GM12878 (cell line): ENCODE results near the gene TOP1. TPM values are rescaled to one million over a fixed set of nuclear protein-coding genes. Genes with fewer than 3 reads are reported as not detected.

ENCODE experiments used
- ATAC-seq: fragments of 200-7000 bp; cut with Tn5 transposase; 3 replicates; pipeline ENCODE4 v1.9.1; 2020; ENCODE audit warnings: mild to moderate bottlenecking, moderate library complexity
- BruUV-seq: library from RNA; stranded (reverse); fragments of 400-500 nt; replicated peaks from 2 replicates; lab custom pipeline; 2021; lab: Mats Ljungman, UMichigan
- CTCF ChIA-PET: fragments of 300-600 bp; sonication (Branson Sonifier 250); formaldehyde crosslinking; extraction: SDS; loops from one replicate; lab custom pipeline; 2021; ENCODE audit warnings: inconsistent platforms; lab: Yijun Ruan, JAX
- POLR2A ChIA-PET: fragments of 350-600 bp; formaldehyde crosslinking; extraction: SDS; loops from one replicate; lab custom pipeline; 2021; ENCODE audit warnings: inconsistent platforms; lab: Charles Lee
- RAD21 ChIA-PET: fragments of 300-600 bp; sonication (Branson Sonifier 250); formaldehyde crosslinking; loops from one replicate; lab custom pipeline; 2023; ENCODE audit warnings: antibody characterized with exemption; ENCODE audit not compliant: unreplicated experiment; lab: Charles Lee
- SMC1A ChIA-PET: fragments of 300-600 bp; sonication (Branson Sonifier 250); formaldehyde crosslinking; loops from one replicate; lab custom pipeline; 2023; ENCODE audit not compliant: unreplicated experiment, uncharacterized antibody; lab: Charles Lee
- DNase-seq: peaks from one replicate; pipeline ENCODE4 v3.0.0-alpha.2; 2011; ENCODE audit warnings: low read depth, low spot score
- FAIRE-seq: peaks from 3 replicates; lab custom pipeline; 2011; peaks lifted over from hg19 to GRCh38; lab: Jason Lieb, UNC
- H2AFZ ChIP-seq: 2 replicates; pipeline ENCODE4 v1.6.0; 2011; ENCODE audit warnings: low read depth, low read length, control low read depth; ENCODE audit not compliant: control insufficient read depth
- H3K27ac ChIP-seq: 2 replicates; pipeline ENCODE4 v1.5.1; 2011; ENCODE audit warnings: control low read depth; ENCODE audit not compliant: control insufficient read depth, insufficient read depth
- H3K27me3 ChIP-seq, 2 experiments: replicated peaks in 1 of 2; 2 replicates each; pipeline versions ENCODE4 v1.6.0 to v1.6.1; 2011; ENCODE audit warnings: low read length in 1 of 2; ENCODE audit not compliant: control insufficient read depth in 2 of 2, insufficient read depth in 2 of 2
- H3K36me3 ChIP-seq, 2 experiments: 2 replicates each; pipeline ENCODE4 v1.5.1; 2011; ENCODE audit warnings: low read length in 1 of 2; ENCODE audit not compliant: control insufficient read depth in 2 of 2, insufficient read depth in 2 of 2
- H3K4me1 ChIP-seq: 2 replicates; pipeline ENCODE4 v1.6.1; 2011; ENCODE audit warnings: mild to moderate bottlenecking, low read length, moderate library complexity, mixed read lengths; ENCODE audit not compliant: control insufficient read depth, insufficient read depth
- H3K4me2 ChIP-seq: 2 replicates; pipeline ENCODE4 v1.6.0; 2011; ENCODE audit warnings: control low read depth; ENCODE audit not compliant: control insufficient read depth, insufficient read depth
- H3K4me3 ChIP-seq: fragments of 200-600 bp; sonication (generic); 2 replicates; pipeline ENCODE4 v1.5.1; 2016
- H3K79me2 ChIP-seq: 2 replicates; pipeline ENCODE4 v1.6.0; 2011; ENCODE audit warnings: low read length; ENCODE audit not compliant: control insufficient read depth, insufficient read depth
- H3K9ac ChIP-seq: 2 replicates; pipeline ENCODE4 v1.8.0; 2011; ENCODE audit warnings: low read length, control low read depth, mixed read lengths; ENCODE audit not compliant: control insufficient read depth, insufficient read depth
- H3K9me3 ChIP-seq: replicated peaks from 3 replicates; pipeline ENCODE4 v1.5.1; 2011; ENCODE audit warnings: mild to moderate bottlenecking, low read length; ENCODE audit not compliant: control insufficient read depth, insufficient read depth
- H4K20me1 ChIP-seq: 2 replicates; pipeline ENCODE4 v1.6.0; 2011; ENCODE audit not compliant: control insufficient read depth, insufficient read depth
- BRCA1 ChIP-seq: IDR thresholded peaks from 2 replicates; pipeline ENCODE4 v1.6.1; 2011; ENCODE audit warnings: low read depth, low read length, improper control_type of control experiment
- CBX5 ChIP-seq: sonication (generic); IDR thresholded peaks from 2 replicates; pipeline ENCODE4 v1.6.1; 2016; ENCODE audit warnings: low read depth, moderate library complexity, mild to moderate bottlenecking, inconsistent platforms
- CHD4 ChIP-seq: fragments of 200-600 bp; sonication (generic); IDR thresholded peaks from 2 replicates; pipeline ENCODE4 v1.6.1; 2016; ENCODE audit warnings: mild to moderate bottlenecking
- MTA2 ChIP-seq: fragments of 450-650 bp; IDR thresholded peaks from 2 replicates; pipeline ENCODE4 v1.6.1; 2016; ENCODE audit warnings: low read depth, mild to moderate bottlenecking, moderate library complexity
- MYC ChIP-seq: IDR thresholded peaks from 2 replicates; pipeline ENCODE4 v1.6.1; 2011; ENCODE audit warnings: mild to moderate bottlenecking, low read length, moderate library complexity, inconsistent platforms; ENCODE audit not compliant: insufficient read depth, insufficient replicate concordance, insufficient read length, severe bottlenecking
- NFYA ChIP-seq: IDR thresholded peaks from 2 replicates; pipeline ENCODE4 v1.6.1; 2011; ENCODE audit warnings: low read depth, mild to moderate bottlenecking, low read length, improper control_type of control experiment, borderline replicate concordance
- NR2F1 ChIP-seq: fragments of 450-650 bp; conservative IDR thresholded peaks from 2 replicates; pipeline ENCODE4 v1.6.1; 2017; ENCODE audit warnings: mild to moderate bottlenecking
- PAX8 ChIP-seq: fragments of 450-650 bp; IDR thresholded peaks from 2 replicates; pipeline ENCODE4 v1.6.1; 2017; ENCODE audit warnings: mild to moderate bottlenecking, moderate library complexity
- RB1 ChIP-seq: fragments of 450-650 bp; formaldehyde crosslinking; IDR thresholded peaks from 2 replicates; pipeline ENCODE4 v1.6.1; 2017; ENCODE audit warnings: mild to moderate bottlenecking, borderline replicate concordance
- SMARCA5 ChIP-seq: fragments of 450-650 bp; IDR thresholded peaks from 2 replicates; pipeline ENCODE4 v1.6.1; 2017; ENCODE audit warnings: mild to moderate bottlenecking
- STAT3 ChIP-seq: IDR thresholded peaks from 2 replicates; pipeline ENCODE4 v1.6.1; 2011; ENCODE audit warnings: low read depth, low read length, improper control_type of control experiment
- TARDBP ChIP-seq: IDR thresholded peaks from 2 replicates; pipeline ENCODE4 v1.6.1; 2016; ENCODE audit warnings: borderline replicate concordance
- ZBED1 ChIP-seq: IDR thresholded peaks from 2 replicates; pipeline ENCODE4 v1.6.1; 2016; ENCODE audit warnings: borderline replicate concordance
- WGBS: methylation state at CpG from one replicate; pipeline ENCODE4 v1.1.6; 2016; ENCODE audit warnings: low lambda C conversion rate; ENCODE audit not compliant: insufficient replicate concordance, insufficient coverage; ENCODE audit errors: missing lambda C conversion rate; 5-methylcytosine and 5-hydroxymethylcytosine counted together
- in situ Hi-C: fragments of 300-500 bp; cut with MboI; formaldehyde crosslinking; loops from 9 replicates; pipeline ENCODE4 v1.14.3; 2018; ENCODE audit warnings: mixed read lengths
- intact Hi-C: fragments of 100-400 bp; cut with micrococcal nuclease; formaldehyde crosslinking; loops from one replicate; pipeline ENCODE4 v1.14.2; 2022; ENCODE audit not compliant: unreplicated experiment
- polyA plus RNA-seq, 11 experiments: library from polyadenylated mRNA; depleted of rRNA in 4 of 11; unstranded in 6 of 11; stranded (reverse) in 5 of 11; fragments of >200 nt; fragmentation: Nextera tagmentation in 4 of 11; fragmentation: Illumina TruSeq in 1 of 11; extraction: Ambion mirVana in 4 of 11; extraction: Trizol in 1 of 11; gene quantifications; 1 replicate in 1 of 11; 2 replicates in 10 of 11; pipeline versions ENCODE4 v1.2.1 to v1.2.3, GENCODE V29; 2011 to 2016; ENCODE audit warnings: inconsistent platforms in 2 of 11, missing spikeins in 2 of 11, low read depth in 1 of 11
- total RNA-seq, 4 experiments: library from RNA; depleted of rRNA in 3 of 4; stranded (reverse); fragments of >200 nt in 3 of 4; fragmentation: Illumina TruSeq in 1 of 4; extraction: Trizol in 1 of 4; gene quantifications; 2 replicates each; pipeline versions ENCODE4 v1.2.1 to v1.2.3, GENCODE V29; 2013 to 2021
- TF ChIP-seq, protein P1 (sequence below): fragments of 450-650 bp; IDR thresholded peaks from 2 replicates; pipeline ENCODE4 v1.6.1; 2014; ENCODE audit warnings: mild to moderate bottlenecking
- TF ChIP-seq, protein P2 (sequence below): IDR thresholded peaks from 2 replicates; pipeline ENCODE4 v1.6.1; 2012; ENCODE audit warnings: low read depth, low read length, improper control_type of control experiment
- TF ChIP-seq, protein P3 (sequence below), 3 experiments: IDR thresholded peaks in 2 of 3; conservative IDR thresholded peaks in 1 of 3; 2 replicates each; pipeline ENCODE4 v1.5.1; 2011; ENCODE audit warnings: low read depth in 3 of 3, low read length in 3 of 3, mild to moderate bottlenecking in 3 of 3, control low read depth in 2 of 3, moderate library complexity in 2 of 3, inconsistent platforms in 1 of 3, mixed read lengths in 1 of 3; ENCODE audit not compliant: control insufficient read depth in 2 of 3, insufficient read depth in 1 of 3; ENCODE audit errors: extremely low read depth in 1 of 3
- TF ChIP-seq, protein P4 (sequence below): IDR thresholded peaks from 2 replicates; pipeline ENCODE4 v1.6.1; 2011; ENCODE audit warnings: borderline replicate concordance, low read depth, mild to moderate bottlenecking, moderate library complexity, mixed read lengths, low read length; ENCODE audit not compliant: insufficient read depth; ENCODE audit errors: extremely low read length

TOP1 gene
- total and polyA plus RNA-seq, 10 of the 15 experiments (the other 5 are each of a cell fraction or from before 2014, with no cell fraction given), result 21.5 to 128 (median 47.3) TPM

DNA sequence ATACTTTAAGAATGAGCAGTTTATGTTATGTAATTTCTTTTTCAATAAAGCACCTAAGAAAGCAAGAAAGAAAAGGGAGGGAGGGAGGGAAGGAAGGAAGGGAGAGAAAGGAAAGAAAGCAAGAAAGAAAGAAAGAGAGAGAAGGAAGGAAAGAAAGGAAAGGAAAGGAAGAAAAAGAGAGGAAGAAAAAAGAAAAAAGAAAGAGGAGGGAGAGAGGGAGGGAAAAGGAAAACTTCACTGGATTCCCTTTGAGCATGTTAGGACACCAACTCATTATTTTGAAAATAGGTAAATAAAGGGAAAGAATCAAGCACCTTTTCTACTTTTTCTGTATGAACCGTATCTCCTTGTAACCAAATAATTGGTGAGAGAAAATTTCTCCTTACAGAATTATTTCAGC is 32.3 kb upstream of the TOP1 start:
- 100% methylated on average over 1 of the region's 1 CpG for WGBS
- H3K4me1 ChIP-seq, result peaks cover 11% of the 10 kb centered on the region

More for the DNA sequence above, 32.3 kb upstream of the TOP1 start:
- no peak for ATAC-seq
- Histone ChIP-seq H3K36me3 (no peaks in the 10 kb centered on the region), H3K79me2 (no peaks in the 10 kb centered on the region; the same call in 1 of the 2 replicates), H3K27me3 (no peaks in the 10 kb centered on the region)
- SMC1A ChIA-PET, result interaction anchor here (1.2 to 18.6 kb wide), 4 partner anchors 13 to 70 kb away, joined by 3 to 456 read pairs (median 282); no protein-coding TSS in a partner anchor
- BruUV-seq, result no TSS peak
- intact Hi-C loops, result no loop called here
- TF ChIP-seq BRCA1 (no peak), TARDBP (no peak), PAX8 (no peak), ZBED1 (no peak), NR2F1 (no peak), RB1 (no peak), CBX5 (no peak), NFYA (no peak), SMARCA5 (no peak), STAT3 (no peak), MYC (no peak), MTA2 (no peak), CHD4 (no peak)
- TF ChIP-seq, protein P1, sequence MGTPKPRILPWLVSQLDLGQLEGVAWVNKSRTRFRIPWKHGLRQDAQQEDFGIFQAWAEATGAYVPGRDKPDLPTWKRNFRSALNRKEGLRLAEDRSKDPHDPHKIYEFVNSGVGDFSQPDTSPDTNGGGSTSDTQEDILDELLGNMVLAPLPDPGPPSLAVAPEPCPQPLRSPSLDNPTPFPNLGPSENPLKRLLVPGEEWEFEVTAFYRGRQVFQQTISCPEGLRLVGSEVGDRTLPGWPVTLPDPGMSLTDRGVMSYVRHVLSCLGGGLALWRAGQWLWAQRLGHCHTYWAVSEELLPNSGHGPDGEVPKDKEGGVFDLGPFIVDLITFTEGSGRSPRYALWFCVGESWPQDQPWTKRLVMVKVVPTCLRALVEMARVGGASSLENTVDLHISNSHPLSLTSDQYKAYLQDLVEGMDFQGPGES, result no peak
- TF ChIP-seq, protein P2, sequence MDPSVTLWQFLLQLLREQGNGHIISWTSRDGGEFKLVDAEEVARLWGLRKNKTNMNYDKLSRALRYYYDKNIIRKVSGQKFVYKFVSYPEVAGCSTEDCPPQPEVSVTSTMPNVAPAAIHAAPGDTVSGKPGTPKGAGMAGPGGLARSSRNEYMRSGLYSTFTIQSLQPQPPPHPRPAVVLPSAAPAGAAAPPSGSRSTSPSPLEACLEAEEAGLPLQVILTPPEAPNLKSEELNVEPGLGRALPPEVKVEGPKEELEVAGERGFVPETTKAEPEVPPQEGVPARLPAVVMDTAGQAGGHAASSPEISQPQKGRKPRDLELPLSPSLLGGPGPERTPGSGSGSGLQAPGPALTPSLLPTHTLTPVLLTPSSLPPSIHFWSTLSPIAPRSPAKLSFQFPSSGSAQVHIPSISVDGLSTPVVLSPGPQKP, result no peak
- TF ChIP-seq, protein P3, sequence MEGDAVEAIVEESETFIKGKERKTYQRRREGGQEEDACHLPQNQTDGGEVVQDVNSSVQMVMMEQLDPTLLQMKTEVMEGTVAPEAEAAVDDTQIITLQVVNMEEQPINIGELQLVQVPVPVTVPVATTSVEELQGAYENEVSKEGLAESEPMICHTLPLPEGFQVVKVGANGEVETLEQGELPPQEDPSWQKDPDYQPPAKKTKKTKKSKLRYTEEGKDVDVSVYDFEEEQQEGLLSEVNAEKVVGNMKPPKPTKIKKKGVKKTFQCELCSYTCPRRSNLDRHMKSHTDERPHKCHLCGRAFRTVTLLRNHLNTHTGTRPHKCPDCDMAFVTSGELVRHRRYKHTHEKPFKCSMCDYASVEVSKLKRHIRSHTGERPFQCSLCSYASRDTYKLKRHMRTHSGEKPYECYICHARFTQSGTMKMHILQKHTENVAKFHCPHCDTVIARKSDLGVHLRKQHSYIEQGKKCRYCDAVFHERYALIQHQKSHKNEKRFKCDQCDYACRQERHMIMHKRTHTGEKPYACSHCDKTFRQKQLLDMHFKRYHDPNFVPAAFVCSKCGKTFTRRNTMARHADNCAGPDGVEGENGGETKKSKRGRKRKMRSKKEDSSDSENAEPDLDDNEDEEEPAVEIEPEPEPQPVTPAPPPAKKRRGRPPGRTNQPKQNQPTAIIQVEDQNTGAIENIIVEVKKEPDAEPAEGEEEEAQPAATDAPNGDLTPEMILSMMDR (IDR thresholded peaks at IDR 0.05 in 2 of 3, conservative IDR thresholded peaks at IDR 0.05 in 1 of 3; ENCODE audit: control insufficient read depth in 2 of 3, extremely low read depth in 1 of 3, insufficient read depth in 1 of 3, low read depth in 3 of 3, low read length in 3 of 3), result no peak
- TF ChIP-seq, protein P4, sequence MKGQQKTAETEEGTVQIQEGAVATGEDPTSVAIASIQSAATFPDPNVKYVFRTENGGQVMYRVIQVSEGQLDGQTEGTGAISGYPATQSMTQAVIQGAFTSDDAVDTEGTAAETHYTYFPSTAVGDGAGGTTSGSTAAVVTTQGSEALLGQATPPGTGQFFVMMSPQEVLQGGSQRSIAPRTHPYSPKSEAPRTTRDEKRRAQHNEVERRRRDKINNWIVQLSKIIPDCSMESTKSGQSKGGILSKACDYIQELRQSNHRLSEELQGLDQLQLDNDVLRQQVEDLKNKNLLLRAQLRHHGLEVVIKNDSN, result no peak
- TF ChIP-seq, all 136 proteins: peak for 0
- in situ Hi-C loops, result no loop called here
- CTCF ChIA-PET, result interaction anchor here (2.0 to 19.2 kb wide), 4 partner anchors 10 to 99 kb away, joined by 5 to 510 read pairs (median 291); no protein-coding TSS in a partner anchor
- Histone ChIP-seq H3K27ac (no peak overlapping the region), H3K9me3 (no peaks in the 10 kb centered on the region), H4K20me1 (no peaks in the 10 kb centered on the region), H2AFZ (no peak overlapping the region), H3K4me3 (no peak overlapping the region), H3K4me2 (no peak overlapping the region), H3K9ac (no peak overlapping the region)
- POLR2A ChIA-PET, result no interaction called here
- no peak for DNase-seq
- no peak for FAIRE-seq
- RAD21 ChIA-PET, result interaction anchor here (6.5 to 19.1 kb wide), 2 partner anchors 14 to 45 kb away, joined by 148 to 696 read pairs; partner anchors contain the start of gene TOP1
